Osteocyte (in vitro differentiated cells): ENCODE measurements around the gene TGFBR3L. TPM values are rescaled to one million over a fixed set of nuclear protein-coding genes. Genes with fewer than 3 reads are reported as not detected.

Source experiments
- DNase-seq: peaks from one replicate; pipeline ENCODE4 v3.0.0; 2021; ENCODE audit warnings: mixed read lengths; ENCODE audit not compliant: unreplicated experiment; ENCODE audit errors: extremely low spot score
- H3K27ac Mint-ChIP-seq: one replicate; pipeline ENCODE4 v1.8.0; 2021; ENCODE audit warnings: mild to moderate bottlenecking, mixed read lengths; ENCODE audit not compliant: unreplicated experiment
- H3K27me3 Mint-ChIP-seq: one replicate; pipeline ENCODE4 v1.8.0; 2021; ENCODE audit warnings: mixed read lengths; ENCODE audit not compliant: unreplicated experiment
- H3K36me3 Mint-ChIP-seq: one replicate; pipeline ENCODE4 v1.8.0; 2021; ENCODE audit warnings: mixed read lengths; ENCODE audit not compliant: unreplicated experiment
- H3K4me1 Mint-ChIP-seq: one replicate; pipeline ENCODE4 v1.8.0; 2021; ENCODE audit warnings: mixed read lengths; ENCODE audit not compliant: unreplicated experiment
- H3K4me3 Mint-ChIP-seq: one replicate; pipeline ENCODE4 v1.8.0; 2021; ENCODE audit warnings: mild to moderate bottlenecking, moderate library complexity, mixed read lengths; ENCODE audit not compliant: unreplicated experiment
- H3K9me3 Mint-ChIP-seq: one replicate; pipeline ENCODE4 v1.8.0; 2021; ENCODE audit warnings: mixed read lengths; ENCODE audit not compliant: unreplicated experiment
- total RNA-seq: library from RNA; stranded (reverse); gene quantifications from 2 replicates; pipeline ENCODE4 v1.2.1, GENCODE V29; 2021
- TF ChIP-seq, protein P1 (sequence below): fragments of 200-600 bp; sonication (generic); IDR thresholded peaks from 2 replicates; pipeline ENCODE4 v1.5.0; 2021; ENCODE audit warnings: antibody characterized with exemption, mild to moderate bottlenecking, moderate library complexity

TGFBR3L gene
- total RNA-seq, 1 donor from 2014 or later = 2.3 TPM

DNA sequence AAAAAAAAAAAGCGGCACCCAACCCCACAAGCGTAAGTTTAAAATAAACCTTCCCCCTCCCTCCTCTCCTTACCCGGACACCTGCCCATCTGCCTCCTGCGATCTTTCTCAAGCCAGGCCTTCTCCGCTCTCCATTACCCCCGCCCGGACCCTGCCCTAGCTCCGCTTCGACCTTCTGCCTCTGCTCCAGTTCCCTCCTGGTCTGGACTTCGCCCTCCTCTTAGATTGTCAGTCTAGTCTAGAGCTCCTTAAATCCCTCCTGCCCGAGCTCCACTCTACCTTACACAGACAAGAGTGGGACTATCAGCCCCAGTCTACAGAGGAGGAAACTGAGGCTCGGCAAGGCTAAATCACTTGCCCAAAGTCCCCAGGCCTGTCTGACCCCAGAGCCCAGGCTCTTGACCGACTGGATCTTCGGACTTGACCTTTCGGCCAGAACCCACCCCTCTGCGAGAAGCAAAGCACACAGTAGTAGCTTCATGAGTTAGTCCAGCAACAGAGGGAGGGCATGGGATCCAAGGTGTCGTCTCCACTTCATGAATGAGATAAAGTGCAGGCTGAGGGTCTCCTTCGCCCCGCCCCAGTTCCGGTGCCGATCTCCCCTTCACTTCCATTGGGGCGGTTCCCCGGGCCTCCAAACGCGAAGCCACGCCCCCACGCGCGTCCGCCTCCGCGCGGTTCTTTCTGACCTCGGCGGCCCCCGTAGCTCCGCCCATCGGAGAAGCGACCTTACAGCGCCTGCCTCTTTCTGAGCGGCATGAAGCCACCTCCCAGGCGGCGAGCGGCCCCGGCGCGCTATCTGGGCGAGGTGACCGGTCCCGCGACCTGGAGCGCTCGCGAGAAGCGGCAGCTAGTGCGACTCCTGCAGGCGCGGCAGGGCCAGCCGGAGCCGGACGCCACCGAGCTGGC lies 5.2 kb downstream of the TGFBR3L start, which contains the start of gene SNAPC2:
Gene SNAPC2, plus strand, starts transcription at position 729 of the 909 bp plus-strand sequence. Its CDS starts 29 bp downstream, at position 758.
- no peaks in the 10 kb centered on the region for H3K9me3 Mint-ChIP-seq
- TF ChIP-seq, protein P1, sequence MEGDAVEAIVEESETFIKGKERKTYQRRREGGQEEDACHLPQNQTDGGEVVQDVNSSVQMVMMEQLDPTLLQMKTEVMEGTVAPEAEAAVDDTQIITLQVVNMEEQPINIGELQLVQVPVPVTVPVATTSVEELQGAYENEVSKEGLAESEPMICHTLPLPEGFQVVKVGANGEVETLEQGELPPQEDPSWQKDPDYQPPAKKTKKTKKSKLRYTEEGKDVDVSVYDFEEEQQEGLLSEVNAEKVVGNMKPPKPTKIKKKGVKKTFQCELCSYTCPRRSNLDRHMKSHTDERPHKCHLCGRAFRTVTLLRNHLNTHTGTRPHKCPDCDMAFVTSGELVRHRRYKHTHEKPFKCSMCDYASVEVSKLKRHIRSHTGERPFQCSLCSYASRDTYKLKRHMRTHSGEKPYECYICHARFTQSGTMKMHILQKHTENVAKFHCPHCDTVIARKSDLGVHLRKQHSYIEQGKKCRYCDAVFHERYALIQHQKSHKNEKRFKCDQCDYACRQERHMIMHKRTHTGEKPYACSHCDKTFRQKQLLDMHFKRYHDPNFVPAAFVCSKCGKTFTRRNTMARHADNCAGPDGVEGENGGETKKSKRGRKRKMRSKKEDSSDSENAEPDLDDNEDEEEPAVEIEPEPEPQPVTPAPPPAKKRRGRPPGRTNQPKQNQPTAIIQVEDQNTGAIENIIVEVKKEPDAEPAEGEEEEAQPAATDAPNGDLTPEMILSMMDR = no peak
- H3K4me3 Mint-ChIP-seq = peak within 1 kb of the TSS; percentile 91
- H3K4me1 Mint-ChIP-seq = peaks cover 34% of the 10 kb centered on the region
- H3K27me3 Mint-ChIP-seq = peaks cover 6% of the 10 kb centered on the region
- H3K27ac Mint-ChIP-seq = peak within 1 kb of the TSS; percentile 96
- DNase-seq = peak; percentile 98
- H3K36me3 Mint-ChIP-seq = no peaks in the 10 kb centered on the region

GRCh38 chr19:7920519-7921301 lies 6.1 kb downstream of the TGFBR3L start:
- peak overlapping the region; percentile 91 for H3K4me3 Mint-ChIP-seq
- H3K27me3 Mint-ChIP-seq = peaks cover 4% of the 10 kb centered on the region
- H3K4me1 Mint-ChIP-seq = peaks cover 31% of the 10 kb centered on the region
- TF ChIP-seq, protein P1 = no peak
- DNase-seq = peak; percentile 99
- H3K9me3 Mint-ChIP-seq = no peaks in the 10 kb centered on the region
- no peaks in the 10 kb centered on the region for H3K36me3 Mint-ChIP-seq
- H3K27ac Mint-ChIP-seq = peak overlapping the region; percentile 96

- H3K36me3 Mint-ChIP-seq = no peaks in the 10 kb centered on the region
- H3K4me3 Mint-ChIP-seq = peak overlapping the region; percentile 91
- TF ChIP-seq, protein P1 = no peak
- peaks cover 4% of the 10 kb centered on the region for H3K27me3 Mint-ChIP-seq
- H3K9me3 Mint-ChIP-seq = no peaks in the 10 kb centered on the region
- peaks cover 32% of the 10 kb centered on the region for H3K4me1 Mint-ChIP-seq
- no peak for DNase-seq
- H3K27ac Mint-ChIP-seq = peak overlapping the region; percentile 96
These were observed 6.8 kb downstream of the TGFBR3L start for GRCh38 chr19:7921302-7921966.

DNA sequence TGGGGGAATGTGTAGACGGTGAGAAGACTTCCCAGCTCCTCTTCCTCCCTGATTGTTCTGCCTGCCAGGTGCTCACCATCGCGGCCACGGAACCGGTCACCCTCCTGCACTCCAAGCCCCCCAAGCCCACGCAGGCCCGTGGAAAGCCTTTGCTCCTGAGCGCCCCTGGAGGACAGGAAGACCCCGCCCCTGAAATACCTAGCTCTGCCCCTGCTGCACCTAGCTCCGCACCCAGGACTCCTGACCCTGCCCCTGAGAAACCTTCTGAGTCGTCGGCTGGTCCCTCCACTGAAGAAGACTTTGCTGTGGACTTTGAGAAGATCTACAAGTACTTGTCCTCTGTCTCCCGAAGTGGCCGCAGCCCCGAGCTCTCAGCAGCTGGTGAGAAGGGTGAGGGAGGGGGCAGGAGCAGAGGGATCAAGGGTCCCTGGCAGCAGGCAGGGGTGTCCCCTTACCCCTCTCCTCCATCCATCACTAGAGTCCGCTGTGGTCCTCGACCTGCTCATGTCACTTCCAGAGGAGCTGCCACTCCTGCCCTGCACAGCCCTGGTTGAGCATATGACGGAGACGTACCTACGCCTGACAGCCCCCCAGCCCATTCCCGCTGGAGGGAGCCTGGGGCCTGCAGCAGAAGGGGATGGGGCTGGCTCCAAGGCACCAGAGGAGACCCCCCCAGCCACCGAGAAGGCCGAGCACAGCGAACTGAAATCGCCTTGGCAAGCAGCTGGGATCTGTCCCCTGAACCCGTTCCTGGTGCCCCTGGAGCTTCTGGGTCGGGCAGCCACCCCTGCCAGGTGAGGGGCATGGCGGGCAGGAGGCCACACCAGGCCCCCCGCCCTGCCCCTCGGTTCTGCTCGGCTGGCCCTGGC lies 7.6 kb downstream of the TGFBR3L start:
- Mint-ChIP-seq H3K27me3 (no peaks in the 10 kb centered on the region), H3K9me3 (no peaks in the 10 kb centered on the region), H3K27ac (peak overlapping the region; percentile 10), H3K4me3 (no peak overlapping the region), H3K4me1 (peaks cover 33% of the 10 kb centered on the region), H3K36me3 (no peaks in the 10 kb centered on the region)
- no peak for DNase-seq
- TF ChIP-seq, protein P1 = no peak
